GM19238 (cell line): ENCODE results near the gene SERPINB5.
"Not testable (repeated sequence)": the region's sequence is repeated elsewhere in the genome, so short reads cannot be mapped to it uniquely, and the experiment has no call there.

ENCODE experiments used
- DNase-seq: peaks from one replicate; pipeline ENCODE4 v3.0.0; 2011; ENCODE audit warnings: low spot score; ENCODE audit not compliant: insufficient read length

The SERPINB5 gene, protein sequence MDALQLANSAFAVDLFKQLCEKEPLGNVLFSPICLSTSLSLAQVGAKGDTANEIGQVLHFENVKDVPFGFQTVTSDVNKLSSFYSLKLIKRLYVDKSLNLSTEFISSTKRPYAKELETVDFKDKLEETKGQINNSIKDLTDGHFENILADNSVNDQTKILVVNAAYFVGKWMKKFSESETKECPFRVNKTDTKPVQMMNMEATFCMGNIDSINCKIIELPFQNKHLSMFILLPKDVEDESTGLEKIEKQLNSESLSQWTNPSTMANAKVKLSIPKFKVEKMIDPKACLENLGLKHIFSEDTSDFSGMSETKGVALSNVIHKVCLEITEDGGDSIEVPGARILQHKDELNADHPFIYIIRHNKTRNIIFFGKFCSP

GRCh38 chr18:63476668-63477067 lies at the start of gene SERPINB5:
Gene SERPINB5, plus strand, starts transcription at chr18:63476958. Its CDS starts 7,471 bp downstream, at chr18:63484429.
- no peak for DNase-seq

- DNase-seq: no peak
These were observed 49.2 kb upstream of the SERPINB5 start for GRCh38 chr18:63427558-63427957.

DNA sequence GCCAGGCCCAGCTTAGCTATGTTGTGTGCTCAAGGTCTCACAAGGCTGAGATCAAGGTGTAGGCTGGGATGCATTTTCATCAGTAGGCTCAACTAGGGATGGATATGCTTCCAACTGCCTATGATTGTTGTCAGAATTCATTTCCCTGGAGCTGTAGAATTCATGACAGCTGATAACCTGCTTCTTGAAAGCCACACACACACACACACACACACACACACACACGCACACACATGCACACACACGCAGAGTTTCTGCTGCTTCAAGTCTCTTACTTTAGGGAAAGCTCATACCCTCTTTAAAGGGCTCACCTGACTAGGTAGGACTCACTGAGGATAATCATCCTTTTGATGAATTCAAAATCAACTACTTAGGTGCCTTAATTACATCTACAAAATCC lies 46.2 kb upstream of the SERPINB5 start:
- DNase-seq: no peak

GRCh38 chr18:63431180-63431579 lies 45.6 kb upstream of the SERPINB5 start:
- no peak for DNase-seq

- DNase-seq: no peak
These were observed 43.4 kb upstream of the SERPINB5 start for GRCh38 chr18:63433334-63433866.

DNA sequence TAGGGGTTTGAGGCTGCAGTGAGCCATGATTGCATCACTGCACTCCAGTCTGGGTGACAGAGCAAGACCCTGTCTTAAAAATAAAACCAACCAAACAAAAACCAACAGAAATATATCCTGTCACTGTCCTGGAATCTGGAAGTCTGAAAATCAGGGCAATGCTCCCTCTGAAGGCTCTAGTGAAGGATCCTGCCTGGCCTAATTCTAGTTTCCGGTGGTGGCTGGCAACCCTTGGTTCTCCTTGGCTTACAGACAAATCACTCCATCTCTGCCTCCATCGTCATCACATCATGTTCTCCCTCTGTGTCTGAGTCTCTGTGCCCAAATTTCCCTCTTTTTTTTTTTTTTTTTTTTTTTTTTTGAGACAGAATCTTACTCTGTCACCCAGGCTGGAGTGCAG lies 38.6 kb upstream of the SERPINB5 start:
- no peak for DNase-seq

DNA sequence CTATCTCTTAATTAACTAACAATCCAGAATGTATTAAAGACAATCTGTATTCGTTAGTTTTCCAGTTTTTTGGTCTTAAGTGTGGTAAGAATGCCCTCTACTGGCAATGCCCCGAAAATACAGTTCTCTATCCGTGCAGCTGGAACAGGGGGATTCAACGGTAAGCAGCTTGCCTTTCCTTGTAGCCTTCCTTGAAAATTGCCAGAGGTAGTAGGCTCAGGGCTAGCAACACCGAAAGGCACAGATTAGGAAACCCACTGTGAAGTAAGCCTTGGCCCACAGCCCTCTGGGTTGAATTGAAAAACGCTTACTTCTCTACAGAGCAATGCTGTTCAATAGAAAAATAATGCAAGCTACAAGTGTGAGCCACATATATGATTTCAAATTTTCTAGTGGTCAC lies 37.4 kb upstream of the SERPINB5 start:
- DNase-seq: peak; percentile 19

GRCh38 chr18:63440219-63440618 lies 36.5 kb upstream of the SERPINB5 start:
- DNase-seq: no peak

GRCh38 chr18:63440881-63441280 lies 35.9 kb upstream of the SERPINB5 start:
- DNase-seq: no peak

DNA sequence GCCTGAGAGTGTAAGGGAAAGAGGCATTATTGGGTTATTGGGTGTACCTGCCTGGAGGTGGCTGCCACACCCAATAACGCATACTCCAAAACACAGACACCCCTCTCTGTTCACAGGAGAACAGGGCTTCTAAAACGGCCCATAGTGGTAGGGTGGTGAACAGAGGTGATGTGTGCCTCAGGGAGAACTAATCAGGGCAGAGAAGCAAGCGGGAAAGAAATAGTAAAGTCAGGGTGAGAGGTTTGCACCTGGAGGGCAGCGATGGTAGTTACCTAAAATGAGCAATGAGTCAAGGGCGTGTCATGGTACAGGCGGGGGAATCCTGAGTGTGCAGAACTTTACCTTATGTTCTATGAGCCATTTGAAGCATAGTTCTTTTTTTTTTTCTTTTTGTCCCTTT lies 32.9 kb upstream of the SERPINB5 start:
- DNase-seq: no peak

GRCh38 chr18:63444580-63444979 lies 32.2 kb upstream of the SERPINB5 start:
- no peak for DNase-seq

- DNase-seq: no peak
These were observed 31.7 kb upstream of the SERPINB5 start for GRCh38 chr18:63445037-63445436.

- no peak for DNase-seq
These were observed 30.5 kb upstream of the SERPINB5 start for GRCh38 chr18:63446266-63446665.

GRCh38 chr18:63447066-63447465 lies 29.7 kb upstream of the SERPINB5 start:
- no peak for DNase-seq

DNA sequence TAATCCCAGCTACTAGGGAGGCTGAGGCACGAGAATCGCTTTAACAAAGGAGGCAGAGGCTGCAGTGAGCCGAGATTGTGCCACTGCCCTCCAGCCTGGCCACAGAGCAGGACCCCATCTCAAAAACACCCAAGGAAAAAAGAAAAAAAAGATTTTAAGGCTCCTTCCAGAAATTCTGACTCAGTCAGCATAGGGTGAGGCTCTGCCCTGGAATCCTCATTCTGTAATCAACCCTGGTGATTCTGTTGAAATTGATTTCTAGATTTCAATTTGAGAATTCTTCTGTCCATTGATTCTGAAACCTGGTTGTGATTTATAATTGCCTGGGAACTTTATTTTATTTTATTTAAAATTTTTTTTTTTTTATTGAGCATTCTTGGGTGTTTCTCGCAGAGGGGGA lies 27.3 kb upstream of the SERPINB5 start:
- DNase-seq: no peak

DNA sequence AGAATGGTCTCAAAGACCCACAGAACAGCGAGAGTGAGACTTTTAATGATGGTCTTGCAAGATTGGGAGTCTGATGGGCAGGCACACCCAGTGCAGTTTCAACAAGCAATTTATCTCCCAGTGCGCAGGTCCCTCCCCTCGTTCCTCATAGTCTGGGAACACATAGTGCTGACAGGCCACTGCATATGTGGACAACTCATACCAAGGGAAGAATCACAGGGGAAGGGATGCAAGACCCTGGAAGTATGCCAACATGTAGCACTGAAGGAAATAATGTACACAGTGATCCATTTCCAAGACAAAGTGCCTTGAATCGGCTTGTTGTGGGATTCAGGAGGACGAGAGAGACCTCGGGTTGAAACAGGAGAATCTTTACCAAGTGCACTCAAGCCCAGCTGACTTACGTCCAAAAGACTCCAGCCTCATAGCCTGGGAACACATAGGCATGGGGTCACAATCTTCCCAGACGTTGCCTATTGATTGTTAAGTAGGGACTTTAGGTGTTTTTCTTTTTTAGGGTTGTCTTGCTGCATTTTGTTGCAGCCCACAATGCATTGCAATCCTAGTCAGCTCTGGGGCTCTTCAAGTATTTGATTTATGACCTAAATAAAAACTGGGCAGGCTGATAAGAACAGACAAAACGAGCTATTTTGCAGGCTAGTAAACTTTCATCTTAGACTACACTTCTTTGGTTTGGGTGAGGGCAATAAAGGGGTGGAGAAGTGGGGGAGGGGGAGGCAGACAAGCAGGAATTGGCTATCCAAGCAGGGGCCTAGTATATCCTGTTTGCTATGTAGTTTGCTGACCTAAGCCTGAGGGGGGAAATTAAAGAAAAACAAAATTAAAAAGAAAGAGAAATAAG lies 24.7 kb upstream of the SERPINB5 start:
- no peak for DNase-seq

GRCh38 chr18:63452751-63453150 lies 24.0 kb upstream of the SERPINB5 start:
- DNase-seq: not testable (repeated sequence)

DNA sequence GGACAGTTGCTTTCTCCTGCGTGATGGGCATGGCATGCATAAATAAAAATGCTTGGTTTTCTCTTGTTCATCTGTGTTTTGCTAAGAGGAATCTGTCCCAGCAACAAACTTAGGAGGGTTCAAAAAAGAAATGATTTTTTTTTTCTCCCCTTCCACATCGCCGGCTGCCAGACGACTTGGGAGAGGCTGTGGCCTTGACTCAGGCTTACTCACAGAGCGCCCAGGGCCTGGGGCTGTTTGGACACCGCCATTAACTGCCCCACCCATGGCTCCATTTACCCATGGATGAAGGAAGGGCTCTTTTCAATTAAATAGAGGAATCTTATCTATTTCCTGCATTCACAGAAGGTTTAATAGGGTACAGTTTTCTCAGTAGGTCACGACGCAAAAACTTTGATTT lies 22.3 kb upstream of the SERPINB5 start:
- DNase-seq: no peak

- DNase-seq: no peak
These were observed 18.8 kb upstream of the SERPINB5 start for GRCh38 chr18:63457977-63458376.

GRCh38 chr18:63460414-63460813 lies 16.3 kb upstream of the SERPINB5 start:
- DNase-seq: no peak

GRCh38 chr18:63464434-63464833 lies 12.3 kb upstream of the SERPINB5 start:
- DNase-seq: no peak

DNA sequence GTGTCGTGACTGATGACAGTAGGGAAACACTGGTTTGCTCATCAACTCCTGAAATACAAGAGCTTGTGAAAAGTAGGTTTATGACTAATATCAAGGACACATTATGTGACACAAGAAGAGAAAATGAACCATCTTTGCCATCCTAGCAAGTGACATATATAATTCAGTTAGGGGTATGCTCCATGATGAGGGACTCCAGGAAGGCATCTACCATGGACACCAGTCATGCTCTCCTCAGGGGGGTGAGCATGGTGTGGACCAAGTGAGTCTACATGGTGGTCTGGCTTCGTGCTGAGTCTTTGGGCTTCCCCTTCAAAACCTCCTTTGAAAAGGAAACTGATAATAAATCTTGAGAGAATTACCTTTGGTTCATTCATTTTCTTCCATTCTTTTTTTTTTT lies 11.7 kb upstream of the SERPINB5 start:
- no peak for DNase-seq
